Type B pancreatic cell (in vitro differentiated cells): Measurements from ENCODE around the gene ADCY2. TPM values are rescaled to one million over a fixed set of nuclear protein-coding genes. Genes with fewer than 3 reads are reported as not detected.

Experiments
- DNase-seq: peaks from one replicate; pipeline ENCODE4 v3.0.0; 2021; ENCODE audit warnings: mixed read lengths; ENCODE audit not compliant: unreplicated experiment; ENCODE audit errors: extremely low spot score
- H3K27ac Mint-ChIP-seq: 2 replicates; pipeline ENCODE4 v1.8.0; 2021; ENCODE audit warnings: mild to moderate bottlenecking, mixed read lengths
- H3K27me3 Mint-ChIP-seq: 2 replicates; pipeline ENCODE4 v1.8.0; 2021; ENCODE audit warnings: mixed read lengths
- H3K36me3 Mint-ChIP-seq: 2 replicates; pipeline ENCODE4 v1.8.0; 2021; ENCODE audit warnings: mixed read lengths
- H3K4me1 Mint-ChIP-seq: one replicate; pipeline ENCODE4 v1.8.0; 2021; ENCODE audit warnings: mixed read lengths; ENCODE audit not compliant: unreplicated experiment
- H3K4me3 Mint-ChIP-seq: 2 replicates; pipeline ENCODE4 v1.8.0; 2021; ENCODE audit warnings: mild to moderate bottlenecking, mixed read lengths
- H3K9me3 Mint-ChIP-seq: 2 replicates; pipeline ENCODE4 v1.8.0; 2021; ENCODE audit warnings: mixed read lengths
- total RNA-seq: library from RNA; stranded (reverse); gene quantifications from 2 replicates; pipeline ENCODE4 v1.2.1, GENCODE V29; 2021; ENCODE audit warnings: low replicate concordance
- TF ChIP-seq, protein P1 (sequence below): fragments of 200-600 bp; sonication (generic); conservative IDR thresholded peaks from 2 replicates; pipeline ENCODE4 v1.5.0; 2021; ENCODE audit warnings: antibody characterized with exemption, mild to moderate bottlenecking

Gene ADCY2
- total RNA-seq, 1 donor from 2014 or later: 79.7 TPM

DNA sequence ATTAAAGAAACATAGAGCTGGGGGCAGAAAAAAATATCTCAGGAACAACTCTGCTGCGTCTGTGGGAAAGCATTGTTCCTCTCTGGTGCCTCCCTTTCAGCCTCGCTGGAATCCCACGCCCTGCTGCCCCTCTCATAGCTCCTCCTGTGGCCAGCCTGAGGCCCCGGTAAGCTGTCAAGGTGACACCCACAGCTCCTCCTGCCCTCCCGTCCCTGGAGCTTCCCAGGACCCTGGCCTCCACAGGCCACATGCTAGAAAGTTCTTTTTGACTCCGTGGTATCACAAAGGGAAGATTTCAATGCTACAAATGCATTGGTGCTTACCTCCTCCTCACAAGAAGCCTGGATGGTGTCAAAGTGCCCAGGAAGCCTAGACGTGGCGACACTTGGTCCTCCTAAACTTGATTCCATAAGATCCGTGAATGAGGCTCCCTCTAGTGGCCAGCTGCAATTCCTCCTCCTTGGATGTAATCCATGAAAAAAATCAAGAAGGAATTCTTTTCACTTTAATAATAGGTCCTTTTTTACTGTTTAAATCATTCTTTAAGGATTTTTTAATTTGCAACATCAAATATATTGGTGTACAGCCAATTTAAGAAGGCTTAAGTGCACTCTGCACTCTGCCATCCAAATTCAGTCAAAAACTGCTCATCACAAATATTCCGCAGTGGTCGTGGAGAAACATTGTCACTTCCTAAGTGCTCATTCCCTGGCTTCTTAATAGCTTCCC, 350.1 kb downstream of the ADCY2 start:
- H3K36me3 Mint-ChIP-seq: no peaks in the 10 kb centered on the region
- peaks cover 16% of the 10 kb centered on the region for H3K27me3 Mint-ChIP-seq
- H3K4me1 Mint-ChIP-seq: peaks cover 4% of the 10 kb centered on the region
- no peaks in the 10 kb centered on the region for H3K9me3 Mint-ChIP-seq
- no peak overlapping the region for H3K4me3 Mint-ChIP-seq
- H3K27ac Mint-ChIP-seq: peak overlapping the region; percentile 9
- DNase-seq: peak; percentile 78
- TF ChIP-seq, protein P1, sequence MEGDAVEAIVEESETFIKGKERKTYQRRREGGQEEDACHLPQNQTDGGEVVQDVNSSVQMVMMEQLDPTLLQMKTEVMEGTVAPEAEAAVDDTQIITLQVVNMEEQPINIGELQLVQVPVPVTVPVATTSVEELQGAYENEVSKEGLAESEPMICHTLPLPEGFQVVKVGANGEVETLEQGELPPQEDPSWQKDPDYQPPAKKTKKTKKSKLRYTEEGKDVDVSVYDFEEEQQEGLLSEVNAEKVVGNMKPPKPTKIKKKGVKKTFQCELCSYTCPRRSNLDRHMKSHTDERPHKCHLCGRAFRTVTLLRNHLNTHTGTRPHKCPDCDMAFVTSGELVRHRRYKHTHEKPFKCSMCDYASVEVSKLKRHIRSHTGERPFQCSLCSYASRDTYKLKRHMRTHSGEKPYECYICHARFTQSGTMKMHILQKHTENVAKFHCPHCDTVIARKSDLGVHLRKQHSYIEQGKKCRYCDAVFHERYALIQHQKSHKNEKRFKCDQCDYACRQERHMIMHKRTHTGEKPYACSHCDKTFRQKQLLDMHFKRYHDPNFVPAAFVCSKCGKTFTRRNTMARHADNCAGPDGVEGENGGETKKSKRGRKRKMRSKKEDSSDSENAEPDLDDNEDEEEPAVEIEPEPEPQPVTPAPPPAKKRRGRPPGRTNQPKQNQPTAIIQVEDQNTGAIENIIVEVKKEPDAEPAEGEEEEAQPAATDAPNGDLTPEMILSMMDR: peak; percentile 97

DNA sequence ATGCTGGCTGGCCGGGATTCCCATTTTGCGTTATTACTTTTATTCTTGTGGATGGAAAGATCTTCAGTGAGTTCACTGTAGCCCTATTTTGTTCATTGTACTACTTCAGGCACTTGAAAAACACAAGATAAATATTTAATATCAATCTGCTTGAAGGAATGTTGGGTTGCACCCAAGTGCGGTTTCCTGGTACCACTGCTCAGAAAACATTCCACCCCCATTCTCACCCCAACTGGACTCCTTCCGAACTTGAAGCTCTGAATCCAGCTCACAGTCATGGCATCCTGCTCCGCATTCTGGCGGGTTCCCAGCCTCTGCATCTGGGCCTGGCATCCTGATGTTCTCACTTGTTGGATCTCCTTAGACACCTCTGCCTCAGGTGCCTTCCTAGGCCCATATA, 351.8 kb downstream of the ADCY2 start:
- H3K27me3 Mint-ChIP-seq: peaks cover 16% of the 10 kb centered on the region
- TF ChIP-seq, protein P1: no peak
- H3K36me3 Mint-ChIP-seq: no peaks in the 10 kb centered on the region
- H3K9me3 Mint-ChIP-seq: no peaks in the 10 kb centered on the region
- no peak overlapping the region for H3K27ac Mint-ChIP-seq
- no peak overlapping the region for H3K4me3 Mint-ChIP-seq
- peaks cover 4% of the 10 kb centered on the region for H3K4me1 Mint-ChIP-seq
- DNase-seq: no peak

DNA sequence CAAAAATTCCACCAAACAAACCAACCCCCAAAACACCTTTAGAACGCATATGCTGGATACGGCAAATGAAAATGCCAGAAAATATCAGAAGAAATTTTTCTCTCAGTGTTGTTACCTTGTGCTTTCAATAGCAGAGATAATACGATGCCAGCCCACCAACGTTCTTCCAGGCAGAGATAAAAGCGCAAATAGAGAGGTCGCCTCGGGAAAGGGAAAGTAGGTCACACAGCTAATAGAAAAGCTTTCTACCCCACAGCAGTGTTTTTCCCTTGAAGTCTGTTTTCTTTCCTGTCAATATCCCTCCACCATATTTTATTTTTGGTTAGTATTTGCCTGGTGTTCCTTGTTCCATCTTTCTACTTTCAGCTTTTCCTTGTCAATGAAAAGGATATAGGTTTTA, 353.7 kb downstream of the ADCY2 start:
- Mint-ChIP-seq H3K36me3 (no peaks in the 10 kb centered on the region), H3K27me3 (peaks cover 25% of the 10 kb centered on the region), H3K9me3 (no peaks in the 10 kb centered on the region), H3K27ac (no peak overlapping the region), H3K4me1 (peaks cover 4% of the 10 kb centered on the region), H3K4me3 (no peak overlapping the region)
- TF ChIP-seq, protein P1: no peak
- no peak for DNase-seq

DNA sequence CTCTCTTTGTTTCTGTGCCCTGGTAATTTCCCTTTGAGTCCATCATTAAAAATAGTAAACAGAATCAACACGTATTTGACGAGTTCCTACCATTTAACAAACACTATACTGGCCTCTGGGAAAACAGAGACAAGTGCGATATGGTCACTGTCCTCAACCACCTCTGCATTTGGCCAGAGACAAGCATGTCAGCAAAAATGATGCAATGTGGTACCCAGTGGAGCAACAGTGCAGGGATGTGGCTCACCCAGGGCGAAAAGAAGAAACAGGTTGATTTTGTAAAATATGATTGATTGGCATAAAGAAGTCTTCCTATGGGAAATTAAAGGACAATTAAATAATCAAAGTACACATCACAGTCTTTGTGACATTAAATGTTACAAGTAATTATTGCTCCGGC, 355.9 kb downstream of the ADCY2 start:
- DNase-seq: no peak
- H3K4me3 Mint-ChIP-seq: no peak overlapping the region
- H3K36me3 Mint-ChIP-seq: peaks cover 7% of the 10 kb centered on the region
- H3K27ac Mint-ChIP-seq: no peak overlapping the region
- H3K4me1 Mint-ChIP-seq: peaks cover 13% of the 10 kb centered on the region
- peaks cover 38% of the 10 kb centered on the region for H3K27me3 Mint-ChIP-seq
- no peaks in the 10 kb centered on the region for H3K9me3 Mint-ChIP-seq
- TF ChIP-seq, protein P1: no peak

DNA sequence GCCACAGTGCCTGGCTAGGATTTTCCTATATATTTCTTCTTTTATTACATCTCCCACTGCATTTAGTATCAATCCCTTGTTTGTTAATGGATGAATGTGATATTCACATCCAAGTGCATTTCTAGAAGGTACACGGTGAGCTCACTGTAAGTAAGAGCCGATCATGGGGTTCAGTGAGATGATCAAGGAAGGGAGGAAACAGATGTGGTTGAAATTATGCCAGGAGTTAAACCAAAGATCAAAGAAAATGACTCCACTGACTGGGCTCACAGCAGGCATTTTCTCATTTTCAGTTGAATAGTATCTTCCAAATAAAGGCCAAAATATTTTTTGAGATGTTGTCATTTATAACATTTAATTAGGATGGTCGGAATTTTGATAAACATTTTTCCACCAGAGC, 357.2 kb downstream of the ADCY2 start:
- Mint-ChIP-seq H3K9me3 (no peaks in the 10 kb centered on the region), H3K4me1 (peaks cover 13% of the 10 kb centered on the region), H3K4me3 (no peak overlapping the region), H3K36me3 (peaks cover 8% of the 10 kb centered on the region), H3K27ac (no peak overlapping the region), H3K27me3 (peaks cover 40% of the 10 kb centered on the region)
- TF ChIP-seq, protein P1: no peak
- DNase-seq: no peak
